MCF 10A (cell line): ENCODE results near the gene RNF223. TPM values are rescaled to one million over a fixed set of nuclear protein-coding genes. Genes with fewer than 3 reads are reported as not detected.

Experiments used
- BruUV-seq: library from RNA; stranded (reverse); fragments of 400-500 nt; replicated peaks from 2 replicates; lab custom pipeline; 2021; lab: Mats Ljungman, UMichigan
- CTCF ChIA-PET: fragments of 300-600 bp; sonication (Branson Sonifier 250); formaldehyde crosslinking; extraction: SDS; loops from one replicate; lab custom pipeline; 2021; ENCODE audit warnings: antibody characterized with exemption, inconsistent platforms; lab: Yijun Ruan, JAX
- POLR2A ChIA-PET: fragments of 300-600, 350-650 bp; sonication (Branson Sonifier 250); formaldehyde crosslinking; extraction: SDS; loops from one replicate; lab custom pipeline; 2020; ENCODE audit warnings: antibody characterized with exemption, inconsistent platforms; lab: Yijun Ruan, JAX
- DNase-seq: peaks from one replicate; pipeline ENCODE4 v3.0.0-alpha.2; 2018; ENCODE audit not compliant: unreplicated experiment
- H3K27ac Mint-ChIP-seq: one replicate; pipeline ENCODE4 v1.8.0; 2022; ENCODE audit warnings: mild to moderate bottlenecking, low read depth, mixed read lengths; ENCODE audit not compliant: unreplicated experiment
- H3K27me3 Mint-ChIP-seq: one replicate; pipeline ENCODE4 v1.8.0; 2022; ENCODE audit warnings: mixed read lengths; ENCODE audit not compliant: insufficient read depth, unreplicated experiment
- H3K36me3 Mint-ChIP-seq: one replicate; pipeline ENCODE4 v1.8.0; 2022; ENCODE audit warnings: mild to moderate bottlenecking, moderate library complexity, mixed read lengths; ENCODE audit not compliant: insufficient read depth, unreplicated experiment
- H3K4me1 Mint-ChIP-seq: one replicate; pipeline ENCODE4 v1.8.0; 2022; ENCODE audit warnings: mixed read lengths; ENCODE audit not compliant: insufficient read depth, unreplicated experiment
- H3K4me3 Mint-ChIP-seq: one replicate; pipeline ENCODE4 v1.8.0; 2022; ENCODE audit warnings: mild to moderate bottlenecking, moderate library complexity, mixed read lengths; ENCODE audit not compliant: unreplicated experiment
- H3K9me3 Mint-ChIP-seq: one replicate; pipeline ENCODE4 v1.8.0; 2022; ENCODE audit warnings: mixed read lengths; ENCODE audit not compliant: unreplicated experiment
- intact Hi-C: fragments of 100-400 bp; cut with micrococcal nuclease; formaldehyde crosslinking; loops from 2 replicates; pipeline ENCODE4 v1.14.1; 2022
- total RNA-seq: library from RNA; stranded (reverse); gene quantifications from 2 replicates; pipeline ENCODE4 v1.2.3, GENCODE V29; 2022
- TF ChIP-seq, protein P1 (sequence below): fragments of 200-600 bp; IDR thresholded peaks from one replicate; pipeline ENCODE4 v1.8.0; 2022; ENCODE audit warnings: antibody characterized with exemption, mild to moderate bottlenecking; ENCODE audit not compliant: unreplicated experiment

The RNF223 gene
- total RNA-seq, 1 experiment from 2014 or later = 0.30 TPM

DNA sequence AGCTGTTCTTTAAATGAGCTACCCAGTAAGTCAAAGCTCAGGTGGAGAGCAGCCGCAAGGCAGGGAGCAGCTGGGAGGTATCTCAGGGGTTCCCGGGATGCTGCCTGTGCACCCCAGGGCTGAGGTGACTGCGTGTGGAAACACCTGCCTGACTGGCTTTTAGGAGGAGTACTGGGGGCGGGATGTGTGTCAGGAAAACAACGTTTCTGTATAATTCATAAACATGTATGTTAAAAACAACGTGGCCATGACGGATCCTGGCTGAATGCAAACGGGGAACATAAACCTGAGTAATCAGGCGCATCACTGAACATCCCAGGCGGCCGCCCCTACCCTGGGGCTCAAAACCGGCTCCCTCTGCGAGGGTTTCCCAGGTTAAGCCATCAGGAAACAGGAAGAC, 40.3 kb upstream of the RNF223 start:
- intact Hi-C loops = no loop called here
- POLR2A ChIA-PET = interaction anchor here (0.7 kb wide), 1 partner anchor 159 kb away, joined by 4 read pairs; the partner anchor contains the start of gene UBE2J2
- TF ChIP-seq, protein P1, sequence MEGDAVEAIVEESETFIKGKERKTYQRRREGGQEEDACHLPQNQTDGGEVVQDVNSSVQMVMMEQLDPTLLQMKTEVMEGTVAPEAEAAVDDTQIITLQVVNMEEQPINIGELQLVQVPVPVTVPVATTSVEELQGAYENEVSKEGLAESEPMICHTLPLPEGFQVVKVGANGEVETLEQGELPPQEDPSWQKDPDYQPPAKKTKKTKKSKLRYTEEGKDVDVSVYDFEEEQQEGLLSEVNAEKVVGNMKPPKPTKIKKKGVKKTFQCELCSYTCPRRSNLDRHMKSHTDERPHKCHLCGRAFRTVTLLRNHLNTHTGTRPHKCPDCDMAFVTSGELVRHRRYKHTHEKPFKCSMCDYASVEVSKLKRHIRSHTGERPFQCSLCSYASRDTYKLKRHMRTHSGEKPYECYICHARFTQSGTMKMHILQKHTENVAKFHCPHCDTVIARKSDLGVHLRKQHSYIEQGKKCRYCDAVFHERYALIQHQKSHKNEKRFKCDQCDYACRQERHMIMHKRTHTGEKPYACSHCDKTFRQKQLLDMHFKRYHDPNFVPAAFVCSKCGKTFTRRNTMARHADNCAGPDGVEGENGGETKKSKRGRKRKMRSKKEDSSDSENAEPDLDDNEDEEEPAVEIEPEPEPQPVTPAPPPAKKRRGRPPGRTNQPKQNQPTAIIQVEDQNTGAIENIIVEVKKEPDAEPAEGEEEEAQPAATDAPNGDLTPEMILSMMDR = no peak
- CTCF ChIA-PET = interaction anchor here (0.7 to 0.8 kb wide), 2 partner anchors 100 to 130 kb away, joined by 3 read pairs; no protein-coding TSS in a partner anchor
- peaks cover 22% of the 10 kb centered on the region for H3K36me3 Mint-ChIP-seq
- H3K9me3 Mint-ChIP-seq = peaks cover 6% of the 10 kb centered on the region
- no peaks in the 10 kb centered on the region for H3K27me3 Mint-ChIP-seq
- no TSS peak for BruUV-seq
- H3K4me1 Mint-ChIP-seq = no peaks in the 10 kb centered on the region
- H3K4me3 Mint-ChIP-seq = peak overlapping the region; percentile 83
- H3K27ac Mint-ChIP-seq = no peak overlapping the region
- no peak for DNase-seq

DNA sequence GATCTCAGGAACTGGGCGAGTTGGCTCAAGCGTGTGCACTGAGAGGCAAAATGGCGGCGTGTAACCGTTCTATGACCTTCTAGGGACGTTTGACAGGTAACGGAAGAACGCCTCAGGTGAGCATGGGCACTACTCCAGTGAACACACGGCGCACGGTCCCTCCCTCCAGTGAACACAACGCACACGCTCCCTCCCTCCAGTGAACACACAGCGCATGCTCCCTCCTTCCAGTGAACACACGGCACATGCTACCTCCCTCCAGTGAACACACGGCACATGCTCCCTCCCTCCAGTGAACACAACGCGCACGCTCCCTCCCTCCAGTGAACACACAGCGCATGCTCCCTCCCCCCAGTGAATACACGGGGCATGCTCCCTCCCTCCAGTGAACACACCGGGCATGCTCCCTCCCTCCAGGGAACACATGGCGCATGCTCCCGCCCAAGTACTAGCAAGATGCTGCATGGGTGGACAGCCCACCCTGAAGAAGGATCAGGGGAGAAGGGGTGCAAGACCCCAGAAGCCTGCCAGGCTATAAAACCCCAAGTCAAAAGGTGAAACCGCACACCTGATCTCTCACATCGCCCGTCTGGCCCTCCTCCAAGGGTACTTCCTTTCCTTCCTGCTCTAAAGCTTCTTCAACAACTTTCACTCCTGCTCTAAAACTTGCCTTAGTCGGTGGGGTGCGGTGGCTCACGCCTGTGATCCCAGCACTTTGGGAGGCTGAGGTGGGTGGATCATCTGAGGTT, 38.3 kb upstream of the RNF223 start:
- POLR2A ChIA-PET = no interaction called here
- Mint-ChIP-seq H3K4me3 (no peak overlapping the region), H3K27me3 (no peaks in the 10 kb centered on the region), H3K9me3 (peaks cover 6% of the 10 kb centered on the region), H3K27ac (no peak overlapping the region), H3K36me3 (peaks cover 22% of the 10 kb centered on the region), H3K4me1 (no peaks in the 10 kb centered on the region)
- DNase-seq = no peak
- CTCF ChIA-PET = interaction anchor here (0.6 kb wide), 1 partner anchor 14 kb away, joined by 3 read pairs; no protein-coding TSS in a partner anchor
- TF ChIP-seq, protein P1 = no peak
- no TSS peak for BruUV-seq
- intact Hi-C loops = no loop called here

DNA sequence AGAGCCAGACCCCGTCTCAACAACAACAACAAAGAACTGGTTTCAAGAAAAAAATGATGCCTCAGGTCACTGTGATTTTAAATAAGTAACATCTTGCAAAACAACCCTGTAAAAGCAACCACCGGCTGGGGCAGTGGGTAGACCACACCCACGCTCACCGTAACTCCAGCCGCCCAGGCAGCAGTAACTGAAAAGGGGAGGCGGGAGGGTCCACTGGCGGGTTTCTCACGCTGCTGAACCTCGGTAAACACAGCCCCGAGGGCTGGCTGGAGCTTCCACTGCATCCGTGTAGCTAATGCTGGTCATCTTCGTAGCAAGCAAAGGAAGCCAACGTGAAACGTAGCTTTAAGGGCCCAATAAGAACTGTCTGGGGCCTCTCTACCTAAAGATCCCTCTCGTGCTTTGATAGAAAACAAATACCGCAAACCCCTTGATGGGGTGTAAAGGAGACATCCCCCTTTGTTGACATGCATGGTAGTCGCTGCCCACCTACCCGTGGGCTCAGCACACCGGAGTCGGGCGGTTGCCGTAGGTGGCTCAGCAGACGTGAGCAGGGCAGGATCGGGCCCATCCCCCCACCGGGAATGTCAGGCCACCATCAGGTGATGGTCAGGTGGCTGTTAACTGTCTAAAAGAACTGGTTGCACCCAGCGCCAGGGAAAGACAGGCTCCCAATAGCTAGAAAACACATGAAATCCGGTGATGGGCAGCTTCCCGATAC, 37.6 kb upstream of the RNF223 start:
- Mint-ChIP-seq H3K36me3 (peaks cover 22% of the 10 kb centered on the region), H3K27ac (no peak overlapping the region), H3K4me3 (no peak overlapping the region), H3K27me3 (no peaks in the 10 kb centered on the region), H3K9me3 (peaks cover 6% of the 10 kb centered on the region), H3K4me1 (no peaks in the 10 kb centered on the region)
- no peak for DNase-seq
- TF ChIP-seq, protein P1 = no peak
- ChIA-PET POLR2A (no interaction called here), CTCF (interaction anchor here (0.7 to 1.4 kb wide), 2 partner anchors 10 to 125 kb away, joined by 3 to 4 read pairs; no protein-coding TSS in a partner anchor)
- intact Hi-C loops = no loop called here
- BruUV-seq = no TSS peak

DNA sequence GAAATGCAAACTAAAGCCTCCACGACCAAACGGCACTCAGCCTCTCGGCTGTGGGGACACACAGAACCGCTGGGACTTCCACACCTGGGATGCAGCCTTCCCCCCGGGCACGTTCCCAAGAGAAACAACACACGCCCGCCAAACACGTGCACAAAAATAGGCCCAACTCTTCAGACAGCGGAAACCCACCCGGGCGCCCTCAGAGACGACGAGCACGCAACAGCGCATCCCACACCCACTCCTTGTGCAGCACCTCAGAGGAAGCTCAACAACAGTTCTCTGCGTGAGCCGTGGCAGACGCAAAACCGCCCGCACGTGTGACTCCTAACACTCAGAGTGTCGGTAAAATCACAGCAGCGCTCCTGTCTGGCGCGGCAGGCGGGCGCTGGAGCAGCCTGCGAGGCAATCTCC, 36.5 kb upstream of the RNF223 start:
- H3K9me3 Mint-ChIP-seq = peaks cover 6% of the 10 kb centered on the region
- CTCF ChIA-PET = interaction anchor here (1.4 kb wide), 1 partner anchor 12 kb away, joined by 4 read pairs; no protein-coding TSS in a partner anchor
- no peak overlapping the region for H3K4me3 Mint-ChIP-seq
- no peak for DNase-seq
- no TSS peak for BruUV-seq
- TF ChIP-seq, protein P1 = no peak
- intact Hi-C loops = no loop called here
- peaks cover 22% of the 10 kb centered on the region for H3K36me3 Mint-ChIP-seq
- POLR2A ChIA-PET = no interaction called here
- no peaks in the 10 kb centered on the region for H3K27me3 Mint-ChIP-seq
- H3K27ac Mint-ChIP-seq = no peak overlapping the region
- no peaks in the 10 kb centered on the region for H3K4me1 Mint-ChIP-seq
